Uterus (tissue), 2 donors: ENCODE measurements around the gene EEF1AKMT4.

Experiments used
- POLR2A ChIP-seq, 2 donors: fragments of 450-650 bp; IDR thresholded peaks; one replicate each; pipeline ENCODE4 v1.6.1; 2016; ENCODE audit warnings: antibody characterized with exemption in 2 of 2, mild to moderate bottlenecking in 1 of 2, moderate library complexity in 1 of 2
- TF ChIP-seq, protein P1 (sequence below), 4 experiments: fragments of 200-600 bp in 2 of 4; fragments of 450-650 bp in 2 of 4; sonication (generic) in 2 of 4; IDR thresholded peaks; one replicate each; pipeline ENCODE4 v1.5.1; 2016 to 2019; ENCODE audit warnings: antibody characterized with exemption in 4 of 4, mild to moderate bottlenecking in 2 of 4, moderate library complexity in 1 of 4

DNA sequence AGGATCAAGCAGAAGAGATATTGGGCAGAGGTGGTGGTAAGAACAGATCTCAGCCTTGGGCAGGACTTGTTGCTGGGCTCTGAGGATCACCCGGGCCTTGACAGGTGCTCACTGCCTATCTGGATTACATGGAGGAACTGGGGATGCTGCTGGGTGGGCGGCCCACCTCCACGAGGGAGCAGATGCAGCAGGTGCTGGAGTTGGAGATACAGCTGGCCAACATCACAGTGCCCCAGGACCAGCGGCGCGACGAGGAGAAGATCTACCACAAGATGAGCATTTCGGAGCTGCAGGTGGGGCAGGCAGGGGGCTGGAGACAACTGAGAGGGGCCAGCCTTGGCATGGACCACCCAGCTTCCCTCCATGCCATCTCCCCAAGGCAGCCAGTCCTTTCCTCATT is 34.2 kb downstream of the EEF1AKMT4 start:
- TF ChIP-seq, protein P1, sequence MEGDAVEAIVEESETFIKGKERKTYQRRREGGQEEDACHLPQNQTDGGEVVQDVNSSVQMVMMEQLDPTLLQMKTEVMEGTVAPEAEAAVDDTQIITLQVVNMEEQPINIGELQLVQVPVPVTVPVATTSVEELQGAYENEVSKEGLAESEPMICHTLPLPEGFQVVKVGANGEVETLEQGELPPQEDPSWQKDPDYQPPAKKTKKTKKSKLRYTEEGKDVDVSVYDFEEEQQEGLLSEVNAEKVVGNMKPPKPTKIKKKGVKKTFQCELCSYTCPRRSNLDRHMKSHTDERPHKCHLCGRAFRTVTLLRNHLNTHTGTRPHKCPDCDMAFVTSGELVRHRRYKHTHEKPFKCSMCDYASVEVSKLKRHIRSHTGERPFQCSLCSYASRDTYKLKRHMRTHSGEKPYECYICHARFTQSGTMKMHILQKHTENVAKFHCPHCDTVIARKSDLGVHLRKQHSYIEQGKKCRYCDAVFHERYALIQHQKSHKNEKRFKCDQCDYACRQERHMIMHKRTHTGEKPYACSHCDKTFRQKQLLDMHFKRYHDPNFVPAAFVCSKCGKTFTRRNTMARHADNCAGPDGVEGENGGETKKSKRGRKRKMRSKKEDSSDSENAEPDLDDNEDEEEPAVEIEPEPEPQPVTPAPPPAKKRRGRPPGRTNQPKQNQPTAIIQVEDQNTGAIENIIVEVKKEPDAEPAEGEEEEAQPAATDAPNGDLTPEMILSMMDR (IDR thresholded peaks at IDR 0.05): no peak
- no peak for TF ChIP-seq POLR2A (IDR thresholded peaks at IDR 0.05)
